ENCODE measurements around the gene SPINK2. TPM values are rescaled to one million over a fixed set of nuclear protein-coding genes. Genes with fewer than 3 reads are reported as not detected.

The SPINK2 gene
- total RNA-seq: 1 to 10 TPM; 1.6 to 1.9 TPM

GRCh38 chr4:56821381-56822243 is at the start of gene SPINK2:
TSS of gene SPINK2 (minus strand) at chr4:56821701. CDS start at chr4:56821662, 39 bp downstream.

Other genes with a start within 250 kb of the SPINK2 start
- 10 to 100 TPM; 40.7 to 41.4 TPM for gene HOPX, start 140.4 kb downstream of the SPINK2 start, total RNA-seq
- gene REST, start 86.2 kb upstream of the SPINK2 start, total RNA-seq: 10 to 100 TPM; 55.3 to 62.0 TPM
- gene NOA1, start 155.9 kb upstream of the SPINK2 start, total RNA-seq: 10 to 100 TPM; 26.4 TPM
- gene POLR2B, start 157.2 kb upstream of the SPINK2 start, total RNA-seq: 100 to 1,000 TPM; 108 to 112 TPM